ENCODE measurements around the gene EGLN2.
A peak's percentile ranks its signal among the peaks of the same experiment; 100 is the strongest.
"Not testable (repeated sequence)": the region's sequence is repeated elsewhere in the genome, so short reads cannot be mapped to it uniquely, and the experiment has no call there.

EGLN2 gene

GRCh38 chr19:40819479-40820234 lies 20.7 kb downstream of the EGLN2 start:
- not testable (repeated sequence) for H3K9me3 ChIP-seq (ENCODE audit: control insufficient read depth, low read length); H3K4me1 ChIP-seq; H3K4me2 ChIP-seq (ENCODE audit: low read length); H3K27me3 ChIP-seq (ENCODE audit: control insufficient read depth, insufficient read depth, low read length); H3K4me3 ChIP-seq (ENCODE audit: low read depth, low read length); H2AFZ ChIP-seq; H3K9ac ChIP-seq; H3K36me3 ChIP-seq (ENCODE audit: control insufficient read depth, insufficient read depth, low read length); H3K79me2 ChIP-seq; H3K27ac ChIP-seq
- peak; percentile 82 for TF ChIP-seq CTCF (IDR thresholded peaks at IDR 0.05)

GRCh38 chr19:40822161-40822560 lies 23.2 kb downstream of the EGLN2 start:
- no peaks in the 10 kb centered on the region for H3K36me3 ChIP-seq (ENCODE audit: control insufficient read depth, insufficient read depth, low read length)
- no peaks in the 10 kb centered on the region for H3K79me2 ChIP-seq
- H3K9ac ChIP-seq: no peak overlapping the region
- no peak overlapping the region for H3K4me2 ChIP-seq (ENCODE audit: low read length)
- H3K9me3 ChIP-seq (ENCODE audit: control insufficient read depth, low read length): no peaks in the 10 kb centered on the region
- no peak overlapping the region for H2AFZ ChIP-seq
- no peak overlapping the region for H3K4me3 ChIP-seq (ENCODE audit: low read depth, low read length)
- H3K27ac ChIP-seq: no peak overlapping the region
- TF ChIP-seq CTCF (IDR thresholded peaks at IDR 0.05): no peak
- peaks cover 5% of the 10 kb centered on the region for H3K4me1 ChIP-seq
- H3K27me3 ChIP-seq (ENCODE audit: control insufficient read depth, insufficient read depth, low read length): no peaks in the 10 kb centered on the region

- not testable (repeated sequence) for H3K36me3 ChIP-seq (ENCODE audit: control insufficient read depth, insufficient read depth, low read length); H3K4me3 ChIP-seq (ENCODE audit: low read depth, low read length); H3K27me3 ChIP-seq (ENCODE audit: control insufficient read depth, insufficient read depth, low read length); H3K79me2 ChIP-seq; H3K4me1 ChIP-seq; H3K4me2 ChIP-seq (ENCODE audit: low read length); H2AFZ ChIP-seq; H3K9ac ChIP-seq; H3K9me3 ChIP-seq (ENCODE audit: control insufficient read depth, low read length); H3K27ac ChIP-seq
Observed at GRCh38 chr19:40822704-40823553, 23.9 kb downstream of the EGLN2 start.

GRCh38 chr19:40824916-40825315 lies 25.9 kb downstream of the EGLN2 start:
- H3K4me2 ChIP-seq (ENCODE audit: low read length); H3K4me3 ChIP-seq (ENCODE audit: low read depth, low read length); H3K79me2 ChIP-seq; H3K27me3 ChIP-seq (ENCODE audit: control insufficient read depth, insufficient read depth, low read length); H2AFZ ChIP-seq; H3K27ac ChIP-seq; H3K36me3 ChIP-seq (ENCODE audit: control insufficient read depth, insufficient read depth, low read length); H3K9ac ChIP-seq; H3K9me3 ChIP-seq (ENCODE audit: control insufficient read depth, low read length); H3K4me1 ChIP-seq: not testable (repeated sequence)

- H3K36me3 ChIP-seq (ENCODE audit: control insufficient read depth, insufficient read depth, low read length); H3K79me2 ChIP-seq; H3K4me2 ChIP-seq (ENCODE audit: low read length); H2AFZ ChIP-seq; H3K4me3 ChIP-seq (ENCODE audit: low read depth, low read length); H3K4me1 ChIP-seq; H3K27ac ChIP-seq; H3K9ac ChIP-seq; H3K27me3 ChIP-seq (ENCODE audit: control insufficient read depth, insufficient read depth, low read length); H3K9me3 ChIP-seq (ENCODE audit: control insufficient read depth, low read length): not testable (repeated sequence)
Observed at GRCh38 chr19:40825460-40826095, 26.6 kb downstream of the EGLN2 start.

GRCh38 chr19:40826312-40826698 lies 27.3 kb downstream of the EGLN2 start:
- H3K79me2 ChIP-seq; H3K9ac ChIP-seq; H3K27ac ChIP-seq; H3K4me2 ChIP-seq (ENCODE audit: low read length); H3K4me1 ChIP-seq; H3K27me3 ChIP-seq (ENCODE audit: control insufficient read depth, insufficient read depth, low read length); H3K4me3 ChIP-seq (ENCODE audit: low read depth, low read length); H3K9me3 ChIP-seq (ENCODE audit: control insufficient read depth, low read length); H2AFZ ChIP-seq; H3K36me3 ChIP-seq (ENCODE audit: control insufficient read depth, insufficient read depth, low read length): not testable (repeated sequence)

- H3K27me3 ChIP-seq (ENCODE audit: control insufficient read depth, insufficient read depth, low read length); H3K9ac ChIP-seq; H3K36me3 ChIP-seq (ENCODE audit: control insufficient read depth, insufficient read depth, low read length); H2AFZ ChIP-seq; H3K9me3 ChIP-seq (ENCODE audit: control insufficient read depth, low read length); H3K4me3 ChIP-seq (ENCODE audit: low read depth, low read length); H3K4me2 ChIP-seq (ENCODE audit: low read length); H3K79me2 ChIP-seq; H3K4me1 ChIP-seq; H3K27ac ChIP-seq: not testable (repeated sequence)
Observed at GRCh38 chr19:40826699-40827385, 27.9 kb downstream of the EGLN2 start.

Data from parathyroid adenoma (tissue), 2 donors.